ENCODE data around the gene TNFRSF1B.
A peak's percentile ranks its signal among the peaks of the same experiment; 100 is the strongest.

The TNFRSF1B gene

GRCh38 chr1:12176298-12177118, 9.7 kb downstream of the TNFRSF1B start:
- no peak for DNase-seq (ENCODE audit: low spot score)

GRCh38 chr1:12177156-12177998, 10.6 kb downstream of the TNFRSF1B start:
- DNase-seq (ENCODE audit: low spot score), result peak; percentile 15

GRCh38 chr1:12177999-12178441, 11.2 kb downstream of the TNFRSF1B start:
- peak; percentile 90 for DNase-seq (ENCODE audit: low spot score)

- no peak for DNase-seq (ENCODE audit: low spot score)
These were observed 11.7 kb downstream of the TNFRSF1B start for GRCh38 chr1:12178511-12178910.

- DNase-seq (ENCODE audit: low spot score), result peak; percentile 80
These were observed 12.3 kb downstream of the TNFRSF1B start for GRCh38 chr1:12179111-12179519.

- no peak for DNase-seq (ENCODE audit: low spot score)
These were observed 12.9 kb downstream of the TNFRSF1B start for GRCh38 chr1:12179676-12180075.

GRCh38 chr1:12180315-12180714, 13.5 kb downstream of the TNFRSF1B start:
- DNase-seq (ENCODE audit: low spot score), result no peak

GRCh38 chr1:12180903-12181302, 14.1 kb downstream of the TNFRSF1B start:
- DNase-seq (ENCODE audit: low spot score), result no peak

GRCh38 chr1:12181568-12181967, 14.8 kb downstream of the TNFRSF1B start:
- no peak for DNase-seq (ENCODE audit: low spot score)

GRCh38 chr1:12182410-12182984, 15.7 kb downstream of the TNFRSF1B start:
- DNase-seq (ENCODE audit: low spot score), result no peak

GRCh38 chr1:12183095-12183794, 16.5 kb downstream of the TNFRSF1B start:
- DNase-seq (ENCODE audit: low spot score), result no peak

- DNase-seq (ENCODE audit: low spot score), result no peak
These were observed 17.4 kb downstream of the TNFRSF1B start for GRCh38 chr1:12184008-12184681.

GRCh38 chr1:12185036-12185917, 18.5 kb downstream of the TNFRSF1B start:
- DNase-seq (ENCODE audit: low spot score), result no peak

GRCh38 chr1:12185918-12186678, 19.3 kb downstream of the TNFRSF1B start:
- DNase-seq (ENCODE audit: low spot score), result no peak

- DNase-seq (ENCODE audit: low spot score), result no peak
These were observed 19.8 kb downstream of the TNFRSF1B start for GRCh38 chr1:12186679-12186985.

GRCh38 chr1:12188115-12188514, 21.3 kb downstream of the TNFRSF1B start:
- no peak for DNase-seq (ENCODE audit: low spot score)

GRCh38 chr1:12188657-12189327, 22.0 kb downstream of the TNFRSF1B start:
- no peak for DNase-seq (ENCODE audit: low spot score)

GRCh38 chr1:12189328-12189682, 22.5 kb downstream of the TNFRSF1B start:
- DNase-seq (ENCODE audit: low spot score), result no peak
